SK-N-SH (cell line): Measurements from ENCODE around the gene GRPEL2.

Source experiments
- CTCF ChIP-seq: fragments of 200-600 bp; sonication (generic); IDR thresholded peaks from 2 replicates; pipeline ENCODE4 v1.6.1; 2017; ENCODE audit warnings: antibody characterized with exemption, mild to moderate bottlenecking, moderate library complexity
- ELF1 ChIP-seq: IDR thresholded peaks from 2 replicates; pipeline ENCODE4 v1.4.0; 2012
- EP300 ChIP-seq, 2 experiments: IDR thresholded peaks; 2 replicates each; pipeline versions ENCODE4 v1.4.0 to v1.6.1; 2012; ENCODE audit warnings: borderline replicate concordance in 1 of 2, low read depth in 1 of 2, low read length in 1 of 2
- FOXJ3 ChIP-seq: sonication (generic); formaldehyde crosslinking; IDR thresholded peaks from 2 replicates; pipeline ENCODE4 v1.5.1; 2020; ENCODE audit warnings: mild to moderate bottlenecking, missing genetic modification reagents
- GABPA ChIP-seq: IDR thresholded peaks from 2 replicates; pipeline ENCODE4 v1.4.0; 2012; ENCODE audit warnings: low read depth, mild to moderate bottlenecking
- MAX ChIP-seq: IDR thresholded peaks from 2 replicates; pipeline ENCODE4 v1.4.0; 2012; ENCODE audit warnings: low read depth
- NFIC ChIP-seq: IDR thresholded peaks from 2 replicates; pipeline ENCODE4 v1.4.0; 2012; ENCODE audit warnings: borderline replicate concordance
- NRF1 ChIP-seq: IDR thresholded peaks from 2 replicates; pipeline ENCODE4 v1.6.1; 2012; ENCODE audit warnings: low read depth, mild to moderate bottlenecking, low read length
- RCOR1 ChIP-seq: fragments of 150-350 bp; IDR thresholded peaks from 2 replicates; pipeline ENCODE4 v1.6.1; 2017; ENCODE audit warnings: antibody characterized with exemption, low read length
- SIN3A ChIP-seq: IDR thresholded peaks from 2 replicates; pipeline ENCODE4 v1.6.1; 2012; ENCODE audit warnings: low read depth, mild to moderate bottlenecking, low read length, moderate library complexity, borderline replicate concordance
- SMC3 ChIP-seq: IDR thresholded peaks from 2 replicates; pipeline ENCODE4 v1.6.1; 2012; ENCODE audit warnings: low read depth, low read length, improper control_type of control experiment
- ZBTB33 ChIP-seq: IDR thresholded peaks from 2 replicates; pipeline ENCODE4 v1.4.0; 2012; ENCODE audit warnings: low read depth, borderline replicate concordance

GRCh38 chr5:149333711-149334443 is 11.4 kb upstream of the GRPEL2 start:
- TF ChIP-seq FOXJ3 (CRISPR knock-in tag) (no peak), EP300 (IDR thresholded peaks at IDR 0.05; ENCODE audit: borderline replicate concordance in 1 of 2, low read depth in 1 of 2, low read length in 1 of 2) (no peak), ELF1 (no peak), RCOR1 (no peak), MAX (no peak), CTCF (no peak), NFIC (no peak), SMC3 (no peak), SIN3A (no peak), GABPA (no peak), ZBTB33 (no peak), NRF1 (no peak)
